ENCODE results near the gene RNF150.

The RNF150 gene

GRCh38 chr4:141081921-141082395, 51.3 kb downstream of the RNF150 start:
- no peak overlapping the region for H3K27ac ChIP-seq

GRCh38 chr4:141080668-141081067, 52.6 kb downstream of the RNF150 start:
- H3K4me3 ChIP-seq (ENCODE audit: low read depth, low read length): no peak overlapping the region

More at GRCh38 chr4:141081921-141082395, 51.3 kb downstream of the RNF150 start:
- no peaks in the 10 kb centered on the region for H3K27me3 ChIP-seq (ENCODE audit: insufficient read depth, low read depth, severe bottlenecking)
- no peak for TF ChIP-seq CTCF (IDR thresholded peaks at IDR 0.05; ENCODE audit: low read depth, low read length)
- DNase-seq: no peak
- H3K36me3 ChIP-seq: no peaks in the 10 kb centered on the region
- no peak overlapping the region for H3K4me3 ChIP-seq (ENCODE audit: low read depth, low read length)
- no peaks in the 10 kb centered on the region for H3K9me3 ChIP-seq (ENCODE audit: severe bottlenecking)

GRCh38 chr4:141079393-141079930, 53.8 kb downstream of the RNF150 start:
- no peak for DNase-seq
- no peaks in the 10 kb centered on the region for H3K36me3 ChIP-seq
- no peak overlapping the region for H3K27ac ChIP-seq
- H3K27me3 ChIP-seq (ENCODE audit: insufficient read depth, low read depth, severe bottlenecking): no peaks in the 10 kb centered on the region
- H3K9me3 ChIP-seq (ENCODE audit: severe bottlenecking): no peaks in the 10 kb centered on the region
- no peak for TF ChIP-seq CTCF (IDR thresholded peaks at IDR 0.05; ENCODE audit: low read depth, low read length)
- H3K4me3 ChIP-seq (ENCODE audit: low read depth, low read length): no peak overlapping the region

More at GRCh38 chr4:141080668-141081067, 52.6 kb downstream of the RNF150 start:
- no peaks in the 10 kb centered on the region for H3K9me3 ChIP-seq (ENCODE audit: severe bottlenecking)
- no peak for DNase-seq
- TF ChIP-seq CTCF (IDR thresholded peaks at IDR 0.05; ENCODE audit: low read depth, low read length): no peak
- no peak overlapping the region for H3K27ac ChIP-seq
- H3K27me3 ChIP-seq (ENCODE audit: insufficient read depth, low read depth, severe bottlenecking): no peaks in the 10 kb centered on the region
- H3K36me3 ChIP-seq: no peaks in the 10 kb centered on the region

GRCh38 chr4:141078871-141079270, 54.4 kb downstream of the RNF150 start:
- H3K4me3 ChIP-seq (ENCODE audit: low read depth, low read length): no peak overlapping the region
- no peak overlapping the region for H3K27ac ChIP-seq
- no peaks in the 10 kb centered on the region for H3K9me3 ChIP-seq (ENCODE audit: severe bottlenecking)
- no peak for DNase-seq
- H3K27me3 ChIP-seq (ENCODE audit: insufficient read depth, low read depth, severe bottlenecking): no peaks in the 10 kb centered on the region
- no peak for TF ChIP-seq CTCF (IDR thresholded peaks at IDR 0.05; ENCODE audit: low read depth, low read length)
- H3K36me3 ChIP-seq: no peaks in the 10 kb centered on the region

GRCh38 chr4:141077611-141078225, 55.6 kb downstream of the RNF150 start:
- Histone ChIP-seq H3K36me3 (no peaks in the 10 kb centered on the region), H3K4me3 (ENCODE audit: low read depth, low read length) (no peak overlapping the region), H3K27ac (no peak overlapping the region), H3K9me3 (ENCODE audit: severe bottlenecking) (no peaks in the 10 kb centered on the region), H3K27me3 (ENCODE audit: insufficient read depth, low read depth, severe bottlenecking) (no peaks in the 10 kb centered on the region)
- TF ChIP-seq CTCF (IDR thresholded peaks at IDR 0.05; ENCODE audit: low read depth, low read length): no peak
- DNase-seq: no peak

All from WERI-Rb-1 (cell line).